Colon (tissue), 2 donors: ENCODE data around the gene MYO3B.

Experiments used
- FAIRE-seq: peaks from 2 replicates; lab custom pipeline; 2012; peaks lifted over from hg19 to GRCh38; lab: Jason Lieb, UNC
- donor health status: control.
- donor health status: control.

The MYO3B gene

DNA sequence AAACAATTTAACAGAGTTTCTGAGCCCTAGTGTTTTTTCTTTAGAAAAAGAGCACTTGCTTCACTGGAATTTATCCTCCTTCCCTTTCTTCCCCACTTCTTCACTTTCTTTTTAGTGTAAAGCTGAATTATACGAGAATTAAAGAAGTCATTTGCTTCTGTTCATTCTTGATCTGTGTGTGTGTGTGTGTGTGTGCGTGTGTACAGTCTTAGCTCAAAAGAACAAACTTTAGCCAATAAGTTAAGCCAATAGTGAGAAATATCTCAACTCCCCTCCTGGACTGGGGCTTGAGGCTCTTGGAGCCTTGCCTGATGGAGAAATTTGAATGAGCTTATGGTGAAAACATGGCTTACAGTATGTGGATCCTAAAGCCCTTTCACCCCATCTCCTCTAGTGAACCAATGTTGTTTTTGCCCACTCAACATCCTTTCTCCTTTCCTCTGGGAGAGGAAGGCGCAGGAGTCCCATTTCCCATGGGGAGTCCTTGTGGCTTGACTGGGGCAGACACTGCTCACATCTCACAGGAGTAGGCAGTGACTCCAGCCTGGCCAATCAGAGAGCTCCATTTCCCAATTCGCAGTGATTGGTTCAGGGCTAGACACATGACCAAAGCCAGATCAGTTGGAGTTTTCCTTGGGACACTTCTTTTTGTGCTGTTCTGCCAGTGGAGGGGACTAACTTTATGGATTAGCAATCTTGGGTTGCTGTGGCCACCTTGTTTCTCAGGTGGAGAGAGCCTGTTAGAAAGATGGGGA, 16.3 kb upstream of the MYO3B start:
- FAIRE-seq: no peak

DNA sequence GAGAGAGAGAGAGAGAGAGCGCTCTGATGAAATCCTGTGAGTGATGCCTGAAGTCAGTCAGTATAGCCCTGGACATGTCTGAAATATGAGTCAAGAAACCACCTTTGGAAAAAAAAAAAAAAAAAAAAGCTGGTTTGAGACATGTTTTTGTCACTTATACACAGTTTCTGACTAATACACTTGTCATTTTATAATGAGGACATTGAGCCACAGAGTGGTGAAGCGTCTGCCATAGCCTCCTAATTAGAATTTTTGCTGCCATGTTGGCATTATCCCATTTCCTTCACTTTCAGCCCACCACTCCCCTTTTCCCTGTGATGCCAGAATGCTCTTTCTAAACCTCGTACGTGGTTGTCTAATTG, 15.7 kb upstream of the MYO3B start:
- FAIRE-seq: no peak

DNA sequence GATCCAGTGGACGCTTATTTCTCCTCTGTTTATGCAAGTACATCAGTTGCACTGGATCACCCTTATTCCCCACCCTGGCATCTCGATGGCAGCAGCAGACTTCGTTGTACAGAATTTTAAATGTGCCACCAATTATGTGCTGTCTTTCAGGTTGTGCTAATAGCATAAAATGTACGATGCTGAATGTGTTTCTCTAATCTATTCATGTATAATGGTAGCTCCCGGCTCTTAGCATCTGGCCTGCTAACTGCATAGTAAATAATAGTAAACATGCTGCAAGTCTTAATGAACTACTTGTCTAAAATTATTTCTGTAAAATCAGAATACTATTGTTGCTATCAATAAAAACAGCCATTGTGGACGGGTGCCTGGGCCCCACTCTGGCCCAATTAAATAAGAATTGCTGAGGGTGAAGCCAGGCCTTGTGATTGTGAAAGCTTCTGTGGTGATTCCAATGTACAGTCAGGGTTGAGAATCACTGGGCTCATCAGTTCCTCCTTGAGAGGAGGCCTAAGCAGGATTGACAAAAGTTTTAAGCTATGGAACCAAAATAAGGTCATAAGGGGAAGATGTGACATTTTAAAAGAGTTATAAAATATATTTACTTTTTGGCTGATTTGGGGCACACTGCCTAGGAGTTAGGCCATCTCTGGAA, 14.4 kb upstream of the MYO3B start:
- FAIRE-seq: no peak

DNA sequence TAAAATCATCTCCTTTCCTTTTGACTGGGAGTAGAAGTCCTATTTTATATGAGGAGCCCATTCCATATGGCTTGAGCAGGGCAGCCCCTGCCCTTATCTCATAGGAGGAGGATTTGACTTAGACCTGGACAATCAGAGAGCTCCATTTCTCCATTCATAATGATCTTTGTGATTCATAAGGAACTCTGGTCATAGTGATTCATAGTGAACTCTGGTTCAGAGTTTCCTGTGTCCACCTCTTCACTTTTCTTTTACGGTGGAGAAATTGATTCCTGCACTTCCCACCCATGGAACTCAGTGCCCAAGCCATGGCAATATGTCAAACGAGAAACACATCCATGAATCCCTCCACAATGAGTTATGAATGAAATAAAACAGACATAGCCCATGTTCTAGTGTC, 12.8 kb upstream of the MYO3B start:
- FAIRE-seq: no peak

DNA sequence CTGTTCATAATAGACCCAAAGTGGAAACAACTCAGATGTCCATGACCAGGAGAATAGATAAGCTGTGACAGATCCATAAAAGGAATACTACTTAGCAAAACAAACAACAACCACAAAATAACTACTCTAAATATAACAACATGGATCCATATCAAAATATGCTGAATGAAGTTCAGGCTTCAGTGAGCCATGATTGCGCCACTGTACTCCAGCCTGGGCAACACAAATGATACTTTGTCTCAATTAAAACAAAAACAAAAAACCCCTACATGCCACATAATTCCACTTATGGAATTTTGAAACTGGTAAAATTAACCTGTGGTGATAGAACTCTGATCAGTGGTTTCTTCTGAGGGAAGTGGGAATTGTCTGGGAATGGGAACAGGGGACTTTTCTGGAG, 11.2 kb upstream of the MYO3B start:
- FAIRE-seq: no peak

DNA sequence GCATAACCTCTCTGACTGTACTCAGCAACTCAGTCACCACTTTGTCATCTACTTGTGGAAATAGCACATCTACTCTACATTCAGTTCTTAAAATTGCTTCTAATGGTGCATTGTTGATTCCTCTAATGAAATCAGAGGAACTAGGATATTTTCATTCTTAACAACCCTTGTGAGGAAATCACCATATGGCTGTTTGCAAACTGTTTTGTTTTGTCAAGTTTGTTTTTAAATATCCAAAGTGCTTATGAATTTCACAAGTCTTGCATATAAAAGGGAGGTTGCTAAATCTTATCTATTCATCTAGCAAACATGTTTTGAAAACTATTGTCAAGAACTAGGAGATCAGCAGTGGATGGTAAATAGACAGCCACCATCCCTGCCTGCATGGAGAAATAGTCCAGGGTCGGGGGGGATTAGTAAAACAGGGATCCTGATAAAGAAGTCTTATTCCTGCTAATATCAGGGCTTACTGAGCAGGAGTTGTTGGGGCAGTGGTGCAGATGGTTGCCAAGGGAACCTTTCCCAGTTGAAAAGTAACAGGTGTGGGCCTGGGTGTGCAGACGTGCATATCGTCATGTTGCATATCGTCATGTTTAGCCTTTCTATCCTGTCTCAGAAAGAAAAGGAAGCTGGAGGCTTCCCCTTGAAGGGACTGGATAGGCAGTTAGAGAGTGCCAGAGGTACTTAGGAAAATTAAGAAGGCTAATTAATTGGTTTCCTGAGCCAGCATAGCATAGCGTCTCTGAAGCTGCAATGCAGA, 7.5 kb upstream of the MYO3B start:
- FAIRE-seq: no peak

DNA sequence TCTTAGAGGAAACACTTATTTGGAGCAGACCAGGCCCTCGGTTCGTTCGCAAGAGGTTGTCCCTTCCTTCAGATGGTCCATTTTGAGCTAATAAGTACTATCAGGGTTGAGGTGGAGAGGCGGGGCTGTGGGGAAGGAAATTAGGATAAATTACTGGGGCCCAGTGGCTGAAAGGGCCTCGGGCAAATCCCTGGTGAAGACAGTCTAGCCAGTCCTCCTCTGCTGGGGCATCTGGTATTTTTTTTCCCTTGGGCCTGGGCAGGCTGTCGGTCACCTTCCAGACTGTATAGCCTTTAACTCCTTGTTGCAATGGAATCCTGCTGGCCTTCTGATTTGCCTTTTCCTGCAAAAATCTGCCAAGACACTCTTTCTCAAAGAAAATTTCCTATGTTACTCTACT, 1.7 kb upstream of the MYO3B start:
- no peak for FAIRE-seq

DNA sequence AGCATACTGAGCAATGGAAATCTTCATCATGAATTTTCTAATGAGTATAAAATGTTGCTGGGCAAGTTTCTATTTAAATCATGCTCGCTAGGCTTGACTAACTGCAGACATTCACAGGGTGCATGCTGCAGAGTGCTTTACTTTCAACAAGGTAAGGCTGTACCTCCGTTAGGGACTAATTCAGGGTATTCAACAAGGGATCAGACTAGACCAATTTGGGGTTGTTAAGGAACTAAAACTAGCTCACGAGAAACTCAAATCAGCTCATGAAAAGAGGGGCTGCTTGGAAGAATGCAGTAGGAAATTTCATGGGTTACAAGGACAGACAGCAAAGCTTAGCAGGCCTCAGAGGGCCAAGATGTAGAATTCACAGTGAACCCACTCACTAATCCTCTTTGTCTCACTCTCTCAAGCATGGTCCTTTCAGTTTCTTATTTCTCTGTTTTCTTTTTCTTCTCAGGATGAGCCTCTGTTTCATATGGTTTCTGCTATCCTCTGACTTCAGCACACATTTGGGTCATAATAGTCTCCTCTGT, 2.2 kb downstream of the MYO3B start:
- FAIRE-seq: no peak

DNA sequence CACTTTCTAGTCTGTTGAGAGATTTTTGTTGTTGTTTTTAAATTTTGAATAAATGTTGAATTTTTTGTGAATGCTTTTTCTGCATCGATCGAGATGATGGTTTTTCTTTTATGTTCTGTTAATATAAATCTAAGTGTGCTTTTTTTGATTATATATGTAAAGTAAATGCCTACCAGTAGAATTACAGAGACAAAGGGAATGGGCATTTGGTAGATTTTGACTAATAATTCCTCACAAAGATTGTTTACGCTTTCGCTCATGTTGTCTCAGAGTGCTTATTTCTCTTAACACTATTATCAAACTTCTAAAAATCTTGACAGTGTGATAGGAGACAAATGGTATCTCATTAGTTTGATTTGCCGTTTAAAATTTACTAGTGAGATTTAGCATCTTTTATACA, 3.7 kb downstream of the MYO3B start:
- FAIRE-seq: no peak

DNA sequence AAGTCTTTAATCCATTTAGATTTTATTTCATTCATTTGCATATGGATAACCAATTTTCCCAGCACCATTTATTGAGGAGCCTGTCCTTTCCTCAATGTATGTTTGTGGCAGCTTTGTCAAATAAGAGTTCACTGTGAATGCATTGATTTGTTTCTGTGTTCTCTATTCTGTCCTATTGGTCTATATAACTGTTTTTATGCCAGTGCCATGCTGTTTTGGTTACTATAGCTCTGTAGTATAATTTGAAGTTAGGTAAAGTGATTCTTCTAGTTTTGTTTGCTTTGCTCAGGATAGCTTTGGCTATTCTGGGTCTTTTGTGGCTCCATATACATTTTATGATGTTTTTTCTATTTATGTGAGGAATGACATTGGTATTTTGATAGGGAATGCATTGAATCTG, 7.4 kb downstream of the MYO3B start:
- no peak for FAIRE-seq

DNA sequence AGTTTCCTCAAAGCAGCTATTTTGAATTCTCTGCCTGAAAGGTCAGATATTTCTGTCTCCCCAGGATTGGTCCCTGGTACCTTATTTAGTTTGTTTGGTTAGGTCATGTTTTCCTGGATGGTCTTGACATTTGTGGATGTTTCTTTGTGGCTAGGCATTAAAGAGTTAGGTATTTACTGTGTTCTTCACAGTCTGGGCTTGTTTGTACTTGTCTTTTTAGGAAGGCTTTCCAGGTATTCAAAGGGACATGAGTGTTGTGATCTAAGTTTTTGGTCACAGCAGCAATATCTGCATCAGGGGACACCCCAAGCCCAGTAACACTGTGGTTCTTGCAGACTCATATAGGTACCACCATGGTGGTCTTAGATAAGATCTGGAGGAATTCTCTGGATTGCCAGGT, 11.8 kb downstream of the MYO3B start:
- FAIRE-seq: no peak

DNA sequence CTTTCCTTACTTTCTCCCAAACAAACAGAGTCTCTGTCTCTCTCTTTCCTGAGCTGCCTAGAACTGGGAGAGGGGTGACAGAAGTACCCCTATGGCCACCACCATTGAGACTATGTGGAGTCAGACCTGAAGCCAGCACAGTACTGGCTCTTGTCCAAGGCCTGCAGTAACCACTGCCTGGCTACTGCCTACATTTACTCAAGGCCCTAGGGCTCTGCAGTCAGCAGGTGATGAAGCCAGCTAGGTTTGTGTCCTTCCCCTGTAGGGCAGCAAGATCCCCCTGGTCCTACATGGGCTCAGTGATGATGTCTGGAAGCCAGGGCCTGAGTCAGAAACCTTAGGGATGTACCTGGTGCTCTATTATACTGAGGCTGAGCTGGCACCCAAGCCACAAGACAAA, 12.2 kb downstream of the MYO3B start:
- no peak for FAIRE-seq

DNA sequence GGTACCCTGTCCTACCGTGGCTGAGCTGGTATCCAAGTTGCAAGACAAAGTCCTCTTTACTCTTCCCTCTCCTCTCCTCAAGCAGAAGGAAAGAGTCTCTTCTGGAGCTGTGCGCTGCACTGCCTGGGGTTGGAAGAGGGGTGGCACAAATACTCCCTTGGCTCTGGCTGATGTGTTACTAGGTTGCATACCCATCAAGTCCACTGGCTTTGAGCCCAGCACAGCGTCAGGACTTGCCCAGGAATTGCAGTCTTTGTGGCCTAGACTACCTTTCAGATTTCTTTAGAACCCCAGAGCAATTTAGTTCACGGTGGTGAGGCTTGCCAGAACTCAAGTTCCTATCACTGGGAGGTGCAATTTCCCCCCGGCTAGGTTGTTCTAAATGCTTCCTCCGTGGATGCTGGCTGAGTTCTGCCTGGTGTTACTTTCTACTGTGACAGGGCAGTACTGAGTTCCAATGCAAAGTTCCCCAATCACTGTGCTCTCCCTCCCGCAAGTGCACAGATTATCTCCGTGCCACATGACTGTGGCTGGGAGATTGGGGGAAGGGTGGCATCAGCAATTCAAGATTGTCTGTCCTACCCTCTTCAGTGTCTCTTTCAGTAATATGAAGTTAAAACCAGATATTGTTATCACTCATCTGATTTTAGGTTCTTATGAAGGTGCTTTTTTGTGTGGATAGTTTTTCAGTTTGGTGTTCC, 13.4 kb downstream of the MYO3B start:
- no peak for FAIRE-seq

DNA sequence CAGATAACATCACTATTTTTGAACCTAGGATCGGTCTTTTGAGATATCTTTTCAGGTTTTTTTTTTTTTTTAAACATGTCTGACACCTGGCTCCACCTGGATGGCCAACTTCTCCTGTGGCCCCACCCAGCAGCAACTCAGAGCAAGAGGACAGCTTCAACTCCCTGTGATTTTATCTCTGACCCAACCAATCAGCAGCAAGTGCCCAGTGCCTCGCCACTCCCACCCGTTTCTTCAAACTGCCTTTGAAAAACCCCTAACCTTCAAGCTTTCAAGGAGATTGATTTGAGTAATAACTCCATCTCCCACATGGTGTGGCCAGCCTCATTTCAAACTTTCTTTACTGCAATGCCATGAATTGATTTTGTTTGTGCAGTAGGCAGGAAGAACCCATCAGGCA, 19.0 kb downstream of the MYO3B start:
- FAIRE-seq: no peak

DNA sequence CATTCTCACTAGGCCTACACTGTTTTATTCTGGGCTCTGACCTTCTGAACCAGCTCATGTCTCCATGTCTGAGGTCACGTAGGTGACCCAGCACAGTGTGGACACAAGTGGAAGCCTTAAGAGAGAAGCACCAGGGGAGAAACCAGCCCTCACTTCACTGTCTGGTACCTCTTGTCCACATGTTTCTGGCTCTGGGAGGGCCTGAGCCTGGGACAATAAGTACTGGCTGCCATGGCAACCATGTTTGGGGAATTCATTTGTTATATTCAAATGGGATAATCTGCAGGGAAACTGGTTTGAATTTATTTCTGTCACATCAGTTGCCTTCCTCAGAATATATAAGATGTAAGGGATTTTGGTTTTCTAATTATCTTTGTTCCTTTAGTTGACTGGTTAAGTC, 23.3 kb downstream of the MYO3B start:
- FAIRE-seq: no peak

DNA sequence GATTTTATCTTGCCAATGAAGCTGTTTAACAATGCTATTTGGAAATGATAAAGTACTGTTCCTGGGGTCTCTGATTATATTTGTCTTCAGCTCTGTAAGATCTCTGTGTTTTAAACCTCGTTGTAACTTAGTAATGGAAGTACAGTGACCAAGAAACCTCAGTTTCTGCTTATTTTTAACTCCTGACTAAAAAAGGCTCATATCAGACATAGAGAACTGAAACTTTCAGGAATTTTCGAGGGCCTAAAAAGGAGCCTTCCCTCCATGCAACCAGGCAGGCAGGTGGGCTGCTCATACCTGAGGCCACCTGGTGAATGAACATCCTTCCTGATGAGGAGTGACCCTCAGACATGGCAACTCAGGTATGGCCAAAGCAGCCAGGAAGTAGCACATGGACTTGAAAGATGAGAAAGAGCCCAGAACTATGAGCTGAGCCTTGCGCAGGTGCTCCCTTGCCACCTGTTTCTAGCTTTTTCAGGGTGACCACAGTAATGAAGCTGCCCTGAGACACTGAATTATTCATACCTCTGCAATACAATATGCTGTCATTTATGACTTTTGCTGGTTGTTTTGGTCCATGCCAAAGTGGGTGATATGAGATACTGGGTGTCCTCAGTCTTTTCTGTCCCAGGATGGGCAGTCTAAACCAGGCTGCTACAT, 23.9 kb downstream of the MYO3B start:
- no peak for FAIRE-seq

DNA sequence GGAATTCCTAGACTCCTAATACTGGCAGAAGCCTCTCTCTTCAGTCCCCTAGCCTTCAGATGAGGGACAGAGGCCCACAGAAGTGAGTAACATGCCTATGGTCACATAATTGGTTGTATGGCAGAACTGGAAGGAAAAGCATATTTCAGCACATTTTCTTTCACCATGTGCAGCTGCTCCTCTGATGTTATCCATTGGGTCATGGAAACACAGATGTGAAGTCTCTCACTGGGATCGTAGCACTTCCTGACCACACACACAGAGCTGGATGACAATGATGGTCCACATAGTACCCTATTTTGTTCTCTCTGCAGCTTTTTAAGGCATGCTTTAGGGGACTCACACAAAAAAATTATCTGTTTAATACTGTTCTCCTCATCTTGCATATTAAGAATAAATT, 24.5 kb downstream of the MYO3B start:
- no peak for FAIRE-seq

DNA sequence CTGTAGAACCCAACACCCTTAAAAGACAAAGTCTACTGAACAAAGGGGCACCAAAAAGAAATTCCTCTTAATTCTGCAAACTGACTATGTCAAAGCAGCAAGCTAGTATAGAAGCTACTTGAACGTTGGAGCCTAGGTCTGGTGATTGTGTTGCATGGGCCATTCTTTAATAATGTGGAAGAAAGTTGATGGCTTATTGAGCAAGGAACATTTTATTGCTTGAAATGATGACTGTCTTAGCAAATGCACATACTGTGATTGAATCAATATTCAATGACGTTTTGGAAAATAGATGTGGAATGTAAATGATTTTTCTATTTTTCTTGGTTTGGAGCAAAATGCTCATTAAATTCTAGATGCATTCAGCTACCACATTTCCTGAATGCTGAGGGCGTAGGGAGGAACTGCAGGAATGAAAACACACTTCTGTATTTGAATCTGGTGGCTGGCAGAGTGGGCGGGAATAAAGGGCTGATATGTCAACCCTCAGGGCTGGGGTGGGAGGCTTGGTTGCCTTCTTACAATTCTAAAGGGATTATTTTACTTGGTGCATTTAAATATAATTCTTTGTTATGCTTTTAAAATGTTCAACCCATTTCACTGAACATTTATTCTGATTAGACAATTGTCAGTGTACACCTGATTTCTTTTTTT, 26.5 kb downstream of the MYO3B start:
- no peak for FAIRE-seq

DNA sequence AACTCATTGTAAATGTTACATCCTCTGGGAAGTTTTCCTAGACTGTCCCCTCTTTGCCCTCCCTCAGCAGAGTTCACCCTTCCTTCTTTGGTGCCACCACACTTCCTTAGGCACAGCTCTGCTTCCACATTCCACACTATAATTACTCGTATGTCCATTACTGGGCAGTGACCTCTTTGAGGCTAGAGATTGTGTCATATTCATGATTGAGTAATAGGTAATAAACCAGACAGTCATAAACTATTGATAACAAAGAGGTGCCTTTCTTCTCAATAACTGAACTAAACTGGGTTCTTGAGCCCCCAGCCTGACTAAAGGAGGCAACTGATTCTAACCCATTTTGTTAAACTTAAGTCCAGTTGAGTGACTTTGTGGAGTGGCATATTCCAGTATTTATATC, 28.3 kb downstream of the MYO3B start:
- FAIRE-seq: no peak

DNA sequence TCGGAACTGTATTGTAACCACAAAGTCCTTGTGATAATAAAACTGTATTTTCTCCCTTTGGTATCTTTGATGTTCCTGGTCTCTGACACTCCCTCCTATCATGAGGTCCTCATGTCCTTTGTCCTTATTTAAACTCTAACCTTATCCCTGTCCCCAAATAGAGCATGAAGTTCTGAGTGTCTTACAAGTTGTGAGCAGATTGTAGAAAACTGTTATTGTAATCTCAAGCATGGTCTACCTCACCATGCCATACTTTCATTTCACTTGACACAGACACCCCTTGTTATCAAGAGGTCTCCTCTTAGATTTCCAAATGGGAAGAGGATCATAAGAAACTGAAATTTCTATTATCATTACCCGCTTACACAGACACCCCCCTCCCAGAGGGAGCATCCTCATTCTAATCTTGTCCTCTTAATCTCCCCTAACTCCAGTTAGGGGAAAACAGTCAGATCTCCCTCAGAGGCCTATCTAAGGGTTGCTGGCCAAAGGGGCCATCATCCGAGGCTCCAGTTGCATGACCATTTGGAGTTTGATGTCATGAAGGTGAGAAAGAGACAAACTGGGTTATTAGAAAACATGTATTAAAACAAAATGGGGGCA, 29.0 kb downstream of the MYO3B start:
- FAIRE-seq: no peak

DNA sequence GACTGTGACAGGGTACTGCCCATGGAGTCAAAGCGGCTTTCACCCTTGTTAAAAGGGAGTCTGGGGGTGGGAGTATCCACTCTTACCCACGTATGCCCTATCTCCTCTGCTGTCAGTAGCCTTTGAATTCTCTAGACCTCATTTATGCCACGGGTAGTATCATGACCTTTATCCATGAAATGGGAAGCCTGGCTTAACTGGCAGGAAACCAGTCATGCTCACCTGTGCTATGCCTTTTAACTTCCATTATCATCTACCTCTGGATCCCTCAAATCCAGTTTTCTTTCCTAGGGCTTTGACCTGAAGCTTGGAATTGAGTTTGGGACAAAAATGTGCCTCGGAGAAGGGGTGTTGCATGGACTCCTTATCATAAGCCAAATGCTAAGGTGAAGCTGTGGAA, 30.0 kb downstream of the MYO3B start:
- FAIRE-seq: no peak
